ENCODE measurements around the gene KIR2DL4. TPM values are rescaled to one million over a fixed set of nuclear protein-coding genes. Genes with fewer than 3 reads are reported as not detected.
"Not testable (repeated sequence)": the region's sequence is repeated elsewhere in the genome, so short reads cannot be mapped to it uniquely, and the experiment has no call there.

The KIR2DL4 gene
- total RNA-seq, 3 donors from 2014 or later (not counting 1 experiment from before 2014, with no cell fraction given) = 7.1 to 14.5 (median 7.3) TPM

DNA sequence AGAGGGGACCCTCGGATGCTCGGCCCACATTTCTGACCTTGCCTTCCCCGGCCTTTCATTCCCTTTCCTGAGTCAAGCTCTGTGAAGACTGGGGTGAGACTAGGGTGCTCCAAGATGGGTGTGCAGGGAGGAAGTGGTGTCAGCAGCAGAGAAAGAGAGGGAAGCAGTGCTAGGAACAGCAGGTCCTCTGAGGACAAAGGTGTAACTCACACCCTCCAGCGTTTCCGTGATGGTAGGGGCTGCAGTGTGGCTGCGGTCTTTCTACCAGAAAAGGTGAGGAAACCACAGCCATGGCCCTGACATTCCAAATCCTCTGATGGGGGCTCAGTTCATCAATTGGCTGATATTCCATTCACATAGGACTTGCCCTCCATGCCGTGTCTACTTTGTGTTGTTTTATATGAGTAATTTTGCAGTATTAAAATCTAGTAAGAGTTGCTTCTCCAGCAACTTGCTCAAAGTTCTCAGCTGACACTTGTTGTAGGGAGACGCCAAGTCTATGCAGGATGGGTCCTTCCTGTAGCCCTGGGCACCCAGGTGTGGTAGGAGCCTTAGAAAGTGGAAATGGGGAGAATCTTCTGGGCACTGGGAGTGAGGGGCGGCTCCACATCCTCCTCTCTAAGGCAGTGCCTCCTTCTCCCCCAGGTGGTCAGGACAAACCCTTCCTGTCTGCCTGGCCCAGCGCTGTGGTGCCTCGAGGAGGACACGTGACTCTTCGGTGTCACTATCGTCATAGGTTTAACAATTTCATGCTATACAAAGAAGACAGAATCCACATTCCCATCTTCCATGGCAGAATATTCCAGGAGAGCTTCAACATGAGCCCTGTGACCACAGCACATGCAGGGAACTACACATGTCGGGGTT is 14.5 kb downstream of the KIR2DL4 start:
- DNase-seq = peak in 1 of 2 donors; percentile 13
- 62% methylated on average over 14 of the region's 15 CpGs for WGBS (ENCODE audit: insufficient coverage)
- H3K4me1 Mint-ChIP-seq = peaks cover 37 to 40% of the 10 kb centered on the region in 2 donors

DNA sequence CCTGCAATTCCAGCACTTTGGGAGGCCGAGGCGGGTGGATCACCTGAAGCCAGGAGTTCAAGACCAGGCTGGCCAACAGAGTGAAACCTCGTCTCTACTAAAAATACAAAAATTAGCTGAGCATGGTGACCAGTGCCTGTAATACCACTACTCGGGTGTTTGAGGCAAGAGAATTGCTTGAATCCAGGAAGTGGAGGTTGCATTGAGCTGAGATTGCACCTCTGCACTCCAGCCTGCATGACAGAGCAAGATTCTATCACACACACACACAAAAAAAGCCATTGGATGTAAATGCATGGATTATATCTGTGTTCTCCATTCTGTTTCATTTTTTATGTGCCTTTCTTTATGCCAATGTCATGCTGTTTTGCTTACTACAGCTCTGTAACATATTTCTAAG is 21.0 kb downstream of the KIR2DL4 start:
- ATAC-seq = peak in 2 of 3 donors; percentile 32 to 50
- H3K4me3 Mint-ChIP-seq; H3K27ac Mint-ChIP-seq; intact Hi-C loops (cut with micrococcal nuclease); H3K4me1 ChIP-seq (ENCODE audit: control insufficient read depth, insufficient read depth, low read length); H3K9me3 ChIP-seq (ENCODE audit: control insufficient read depth, insufficient read depth, low read length); H3K4me3 ChIP-seq (ENCODE audit: low read length); H3K36me3 ChIP-seq (ENCODE audit: control insufficient read depth, insufficient read depth, low read length); H3K9me3 Mint-ChIP-seq; H3K27ac ChIP-seq (ENCODE audit: low read length); H3K27me3 ChIP-seq (ENCODE audit: control insufficient read depth, insufficient read depth, low read length); H3K36me3 Mint-ChIP-seq; DNase-seq: not testable (repeated sequence)
- WGBS (ENCODE audit: insufficient coverage) = 53% methylated on average over 2 of the region's 4 CpGs
- peaks cover under 1 to 18% of the 10 kb centered on the region in 2 donors for H3K4me1 Mint-ChIP-seq
- peaks cover 0 to 16% of the 10 kb centered on the region in 2 donors for H3K27me3 Mint-ChIP-seq (ENCODE audit: low read depth in 2 of 2)

More for the DNA sequence above, 14.5 kb downstream of the KIR2DL4 start:
- Histone ChIP-seq H3K4me1 (ENCODE audit: control insufficient read depth, insufficient read depth, low read length) (peaks cover 41% of the 10 kb centered on the region), H3K27ac (ENCODE audit: low read length) (peak overlapping the region; percentile 76), H3K9me3 (ENCODE audit: control insufficient read depth, insufficient read depth, low read length) (no peaks in the 10 kb centered on the region), H3K36me3 (ENCODE audit: control insufficient read depth, insufficient read depth, low read length) (peaks cover 6% of the 10 kb centered on the region), H3K4me3 (ENCODE audit: low read length) (no peak overlapping the region), H3K27me3 (ENCODE audit: control insufficient read depth, insufficient read depth, low read length) (peaks cover 3% of the 10 kb centered on the region)
- Mint-ChIP-seq H3K27me3 (ENCODE audit: low read depth in 2 of 2) (peaks cover 0 to 11% of the 10 kb centered on the region in 2 donors), H3K36me3 (no peaks in the 10 kb centered on the region), H3K9me3 (no peaks in the 10 kb centered on the region), H3K27ac (peak overlapping the region; percentile 91 to 92), H3K4me3 (peak overlapping the region; percentile 89)
- intact Hi-C loops (cut with micrococcal nuclease) = no loop called here
- peak; percentile 58 to 74 (median 73) for ATAC-seq
- TF ChIP-seq, protein P1, sequence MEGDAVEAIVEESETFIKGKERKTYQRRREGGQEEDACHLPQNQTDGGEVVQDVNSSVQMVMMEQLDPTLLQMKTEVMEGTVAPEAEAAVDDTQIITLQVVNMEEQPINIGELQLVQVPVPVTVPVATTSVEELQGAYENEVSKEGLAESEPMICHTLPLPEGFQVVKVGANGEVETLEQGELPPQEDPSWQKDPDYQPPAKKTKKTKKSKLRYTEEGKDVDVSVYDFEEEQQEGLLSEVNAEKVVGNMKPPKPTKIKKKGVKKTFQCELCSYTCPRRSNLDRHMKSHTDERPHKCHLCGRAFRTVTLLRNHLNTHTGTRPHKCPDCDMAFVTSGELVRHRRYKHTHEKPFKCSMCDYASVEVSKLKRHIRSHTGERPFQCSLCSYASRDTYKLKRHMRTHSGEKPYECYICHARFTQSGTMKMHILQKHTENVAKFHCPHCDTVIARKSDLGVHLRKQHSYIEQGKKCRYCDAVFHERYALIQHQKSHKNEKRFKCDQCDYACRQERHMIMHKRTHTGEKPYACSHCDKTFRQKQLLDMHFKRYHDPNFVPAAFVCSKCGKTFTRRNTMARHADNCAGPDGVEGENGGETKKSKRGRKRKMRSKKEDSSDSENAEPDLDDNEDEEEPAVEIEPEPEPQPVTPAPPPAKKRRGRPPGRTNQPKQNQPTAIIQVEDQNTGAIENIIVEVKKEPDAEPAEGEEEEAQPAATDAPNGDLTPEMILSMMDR (IDR thresholded peaks at IDR 0.05) = no peak

DNA sequence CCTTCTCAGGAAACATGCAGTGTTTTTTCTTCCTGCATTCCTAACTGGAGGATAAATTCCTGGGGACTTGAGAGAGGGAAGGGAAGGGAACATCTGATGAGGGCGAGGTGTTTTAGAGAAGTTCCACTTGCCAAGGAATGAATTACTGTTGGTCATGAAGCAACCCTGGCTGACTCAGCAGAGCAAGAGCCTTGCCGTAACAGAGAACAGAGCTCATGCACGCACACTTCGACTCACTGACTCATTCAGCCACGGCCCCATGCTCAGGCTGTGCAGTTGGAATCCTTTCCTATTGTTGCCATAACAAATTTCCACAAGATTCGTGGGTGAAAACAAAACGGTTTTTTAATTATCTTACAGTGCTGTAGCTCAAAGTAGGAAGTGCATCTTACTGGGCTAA is 21.9 kb downstream of the KIR2DL4 start:
- H3K36me3 Mint-ChIP-seq; H3K4me3 Mint-ChIP-seq; H3K27ac ChIP-seq (ENCODE audit: low read length); H3K9me3 ChIP-seq (ENCODE audit: control insufficient read depth, insufficient read depth, low read length); ATAC-seq; H3K36me3 ChIP-seq (ENCODE audit: control insufficient read depth, insufficient read depth, low read length); H3K27me3 ChIP-seq (ENCODE audit: control insufficient read depth, insufficient read depth, low read length); H3K4me1 ChIP-seq (ENCODE audit: control insufficient read depth, insufficient read depth, low read length); H3K9me3 Mint-ChIP-seq; DNase-seq; H3K27ac Mint-ChIP-seq; H3K4me3 ChIP-seq (ENCODE audit: low read length); intact Hi-C loops (cut with micrococcal nuclease): not testable (repeated sequence)
- peaks cover 0 to 18% of the 10 kb centered on the region in 2 donors for H3K27me3 Mint-ChIP-seq (ENCODE audit: low read depth in 2 of 2)
- H3K4me1 Mint-ChIP-seq = peaks cover 0 to 15% of the 10 kb centered on the region in 2 donors
- 44% methylated on average over 5 of the region's 7 CpGs for WGBS (ENCODE audit: insufficient coverage)

DNA sequence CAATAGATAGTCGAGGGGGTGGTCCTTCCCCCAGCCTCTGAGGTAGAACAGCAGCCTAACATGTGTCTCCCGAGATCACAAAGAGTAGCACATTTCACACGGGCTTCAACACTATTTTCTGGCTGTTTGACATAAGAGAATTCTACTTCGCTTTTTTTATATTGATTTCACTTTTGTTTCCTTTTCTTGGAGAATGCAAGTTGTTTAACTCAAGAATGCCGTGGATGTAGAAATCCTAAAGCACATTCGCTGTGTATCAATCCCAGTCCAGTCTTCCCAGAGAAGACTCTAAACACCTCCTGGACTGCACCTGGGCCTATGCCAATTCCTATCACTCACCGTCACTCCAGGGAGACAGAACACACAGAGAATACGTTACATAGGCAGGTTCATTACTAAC is 24.7 kb downstream of the KIR2DL4 start:
- intact Hi-C loops (cut with micrococcal nuclease); H3K36me3 Mint-ChIP-seq; H3K9me3 ChIP-seq (ENCODE audit: control insufficient read depth, insufficient read depth, low read length); H3K27ac ChIP-seq (ENCODE audit: low read length); H3K27ac Mint-ChIP-seq; H3K4me3 ChIP-seq (ENCODE audit: low read length); H3K27me3 ChIP-seq (ENCODE audit: control insufficient read depth, insufficient read depth, low read length); H3K4me3 Mint-ChIP-seq; DNase-seq; ATAC-seq; H3K36me3 ChIP-seq (ENCODE audit: control insufficient read depth, insufficient read depth, low read length); H3K9me3 Mint-ChIP-seq: not testable (repeated sequence)
- Mint-ChIP-seq H3K27me3 (ENCODE audit: low read depth in 2 of 2) (peaks cover 0 to 15% of the 10 kb centered on the region in 2 donors), H3K4me1 (peaks cover 17 to 34% of the 10 kb centered on the region in 2 donors)
- H3K4me1 ChIP-seq (ENCODE audit: control insufficient read depth, insufficient read depth, low read length) = peaks cover 13% of the 10 kb centered on the region
- 93% methylated on average over 5 of the region's 8 CpGs for WGBS (ENCODE audit: insufficient coverage)

DNA sequence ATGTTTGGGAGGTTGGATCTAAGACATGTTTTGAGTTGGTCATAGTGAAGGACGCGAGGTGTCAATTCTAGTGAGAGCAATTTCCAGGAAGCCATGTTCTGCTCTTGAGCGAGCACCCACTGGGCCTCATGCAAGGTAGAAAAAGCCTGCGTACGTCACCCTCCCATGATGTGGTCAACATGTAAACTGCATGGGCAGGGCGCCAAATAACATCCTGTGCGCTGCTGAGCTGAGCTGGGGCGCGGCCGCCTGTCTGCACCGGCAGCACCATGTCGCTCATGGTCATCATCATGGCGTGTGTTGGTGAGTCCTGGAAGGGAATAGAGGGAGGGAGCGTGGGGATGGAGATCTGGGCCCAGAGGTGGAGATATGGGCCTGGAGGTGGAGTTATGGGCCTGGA is 29.1 kb downstream of the KIR2DL4 start, which contains the start of gene KIR2DS4:
TSS of gene KIR2DS4 (plus strand) at position 181 of the 400 bp plus-strand sequence.
- peak within 1 kb of the TSS; percentile 87 for H3K4me3 Mint-ChIP-seq
- H3K36me3 Mint-ChIP-seq; H3K27me3 ChIP-seq (ENCODE audit: control insufficient read depth, insufficient read depth, low read length); H3K9me3 Mint-ChIP-seq; H3K36me3 ChIP-seq (ENCODE audit: control insufficient read depth, insufficient read depth, low read length); H3K9me3 ChIP-seq (ENCODE audit: control insufficient read depth, insufficient read depth, low read length): not testable (repeated sequence)
- 61% methylated on average over 9 of the region's 14 CpGs for WGBS (ENCODE audit: insufficient coverage)
- ATAC-seq (peak in 1 of 3 donors; percentile 10), DNase-seq (peak in 1 of 2 donors; percentile 63)
- H3K27me3 Mint-ChIP-seq (ENCODE audit: low read depth in 2 of 2) = peaks cover 0 to 11% of the 10 kb centered on the region in 2 donors
- Histone ChIP-seq H3K4me3 (ENCODE audit: low read length) (peak within 1 kb of the TSS; percentile 17), H3K4me1 (ENCODE audit: control insufficient read depth, insufficient read depth, low read length) (peaks cover 42% of the 10 kb centered on the region), H3K27ac (ENCODE audit: low read length) (peak within 1 kb of the TSS; percentile 80)
- intact Hi-C loops (cut with micrococcal nuclease) = loop anchor here (1.0 to 10.0 kb wide), 3 partner anchors 61 to 358 kb away; partner anchors contain the start of gene CDC42EP5
- H3K27ac Mint-ChIP-seq = peak within 1 kb of the TSS; percentile 81 to 96
- peaks cover 50 to 61% of the 10 kb centered on the region in 2 donors for H3K4me1 Mint-ChIP-seq

DNA sequence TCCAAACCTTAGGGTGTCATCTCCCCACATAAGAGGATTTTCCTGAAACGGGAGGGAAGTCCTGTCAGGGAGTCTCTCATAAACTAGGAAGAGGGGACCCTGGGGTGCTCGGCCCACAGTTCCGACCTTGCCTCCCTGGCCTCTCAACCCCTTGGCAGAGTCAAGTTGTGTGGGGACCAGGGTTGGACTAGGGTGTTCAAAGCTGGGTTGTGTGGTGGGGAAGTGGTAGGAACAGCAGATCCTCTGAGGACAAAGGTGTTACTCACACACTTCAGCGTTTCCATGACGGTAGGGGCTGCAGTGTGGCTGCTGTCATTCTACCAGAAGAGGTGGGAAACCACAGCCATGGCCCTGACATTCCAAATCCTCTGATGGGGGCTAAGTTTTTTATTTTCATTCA is 31.7 kb downstream of the KIR2DL4 start:
- ATAC-seq (peak; percentile 81 to 90 (median 87)), DNase-seq (peak in 1 of 2 donors; percentile 63)
- WGBS (ENCODE audit: insufficient coverage) = 30% methylated on average over 4 of the region's 5 CpGs
- H3K9me3 Mint-ChIP-seq; H3K9me3 ChIP-seq (ENCODE audit: control insufficient read depth, insufficient read depth, low read length); H3K4me3 ChIP-seq (ENCODE audit: low read length); H3K36me3 ChIP-seq (ENCODE audit: control insufficient read depth, insufficient read depth, low read length); H3K27me3 Mint-ChIP-seq (ENCODE audit: low read depth in 2 of 2); H3K36me3 Mint-ChIP-seq; H3K27me3 ChIP-seq (ENCODE audit: control insufficient read depth, insufficient read depth, low read length): not testable (repeated sequence)
- Mint-ChIP-seq H3K4me3 (peak overlapping the region; percentile 70), H3K27ac (peak overlapping the region; percentile 81 to 96), H3K4me1 (peaks cover 51 to 74% of the 10 kb centered on the region in 2 donors)
- Histone ChIP-seq H3K4me1 (ENCODE audit: control insufficient read depth, insufficient read depth, low read length) (peaks cover 42% of the 10 kb centered on the region), H3K27ac (ENCODE audit: low read length) (peak overlapping the region; percentile 63)
- intact Hi-C loops (cut with micrococcal nuclease) = loop anchor here (1.0 to 10.0 kb wide), 4 partner anchors 32 to 360 kb away; partner anchors contain the start of genes CDC42EP5 and KIR2DL4

DNA sequence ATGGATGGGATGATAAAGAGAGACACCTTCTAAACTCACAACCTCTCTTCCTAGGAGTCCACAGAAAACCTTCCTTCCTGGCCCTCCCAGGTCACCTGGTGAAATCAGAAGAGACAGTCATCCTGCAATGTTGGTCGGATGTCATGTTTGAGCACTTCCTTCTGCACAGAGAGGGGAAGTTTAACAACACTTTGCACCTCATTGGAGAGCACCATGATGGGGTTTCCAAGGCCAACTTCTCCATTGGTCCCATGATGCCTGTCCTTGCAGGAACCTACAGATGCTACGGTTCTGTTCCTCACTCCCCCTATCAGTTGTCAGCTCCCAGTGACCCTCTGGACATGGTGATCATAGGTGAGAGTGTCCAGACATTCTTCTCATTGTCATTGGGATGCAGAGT is 34.1 kb downstream of the KIR2DL4 start:
- not testable (repeated sequence) for DNase-seq; H3K4me3 Mint-ChIP-seq; H3K36me3 ChIP-seq (ENCODE audit: control insufficient read depth, insufficient read depth, low read length); H3K27ac ChIP-seq (ENCODE audit: low read length); H3K4me3 ChIP-seq (ENCODE audit: low read length); H3K27me3 Mint-ChIP-seq (ENCODE audit: low read depth in 2 of 2); H3K9me3 ChIP-seq (ENCODE audit: control insufficient read depth, insufficient read depth, low read length); ATAC-seq; H3K36me3 Mint-ChIP-seq; H3K9me3 Mint-ChIP-seq; H3K27me3 ChIP-seq (ENCODE audit: control insufficient read depth, insufficient read depth, low read length)
- 73% methylated on average over 1 of the region's 2 CpGs for WGBS (ENCODE audit: insufficient coverage)
- H3K4me1 ChIP-seq (ENCODE audit: control insufficient read depth, insufficient read depth, low read length) = peaks cover 34% of the 10 kb centered on the region
- intact Hi-C loops (cut with micrococcal nuclease) = loop anchor here (10.0 kb wide), 2 partner anchors 143 to 363 kb away; partner anchors contain the start of gene CDC42EP5
- Mint-ChIP-seq H3K27ac (peak overlapping the region in 1 of 2 donors; percentile 39), H3K4me1 (peaks cover 39 to 58% of the 10 kb centered on the region in 2 donors)

All from natural killer cell (primary cell).